T-helper 2 cell (primary cell): Measurements from ENCODE around the gene ARGFX.
"Not testable (repeated sequence)": the region's sequence is repeated elsewhere in the genome, so short reads cannot be mapped to it uniquely, and the experiment has no call there.

Experiments
- DNase-seq, 5 experiments: peaks; one replicate each; pipeline versions ENCODE4 v3.0.0 to v3.0.0-alpha.2; 2012 to 2022

The ARGFX gene

DNA sequence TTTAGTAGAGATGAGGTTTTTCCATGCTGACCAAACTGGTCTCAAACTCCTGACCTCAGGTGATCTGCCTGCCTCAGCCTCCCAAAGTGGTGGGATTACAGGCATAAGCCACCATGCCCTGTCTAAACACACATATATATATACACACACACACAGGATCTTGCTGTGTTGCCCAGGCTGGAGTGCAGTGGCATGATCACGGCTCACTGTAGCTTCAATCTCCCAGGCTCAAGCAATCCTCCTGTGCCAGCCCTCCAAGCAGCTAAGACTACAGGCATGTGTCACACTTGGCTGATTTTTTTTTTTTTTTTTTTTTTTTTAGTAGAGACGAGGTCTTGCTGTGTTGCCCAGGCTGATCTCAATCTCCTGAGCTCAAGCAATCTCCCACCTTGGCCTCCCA is 32.2 kb downstream of the ARGFX start:
- DNase-seq = not testable (repeated sequence)

GRCh38 chr3:121601212-121601812 is 33.6 kb downstream of the ARGFX start:
- no peak for DNase-seq

GRCh38 chr3:121604759-121605158 is 37.0 kb downstream of the ARGFX start:
- DNase-seq = no peak

DNA sequence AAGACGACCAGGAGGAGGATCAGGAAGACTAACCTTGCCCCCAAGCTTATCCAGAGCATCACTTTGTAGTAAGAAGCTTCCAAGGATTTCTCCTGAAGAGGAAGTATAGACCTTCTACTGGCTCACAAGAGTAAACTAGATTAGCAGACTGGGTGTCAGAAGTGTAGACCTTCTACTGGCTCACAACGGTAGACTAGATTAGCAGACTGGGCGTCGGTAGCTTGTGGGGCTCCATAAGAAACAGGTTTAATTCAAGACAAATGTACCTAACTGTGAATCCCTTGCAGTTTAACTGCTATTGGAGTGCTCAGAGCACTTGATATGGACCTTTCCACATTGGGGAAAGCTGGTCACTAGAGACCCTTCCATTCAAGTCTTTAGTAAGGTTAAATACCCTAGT is 38.4 kb downstream of the ARGFX start:
- DNase-seq = no peak
